ENCODE data around the gene FBXO39.

- no peak for TF ChIP-seq CTCF (IDR thresholded peaks at IDR 0.05)
- no peak for TF ChIP-seq POLR2A (IDR thresholded peaks at IDR 0.05)
These were observed 47.0 kb downstream of the FBXO39 start for GRCh38 chr17:6823011-6823442.
